Midbrain (tissue), 1 donor: Measurements from ENCODE around the gene PHF21A.
"Not testable (repeated sequence)": the region's sequence is repeated elsewhere in the genome, so short reads cannot be mapped to it uniquely, and the experiment has no call there.

ENCODE experiments used
- DNase-seq: peaks from one replicate; lab custom pipeline; 2025; lab: John Stamatoyannopoulos, UW

PHF21A gene

GRCh38 chr11:46036009-46036408 is 85.2 kb downstream of the PHF21A start:
- no peak for DNase-seq

GRCh38 chr11:46034041-46034440 is 87.2 kb downstream of the PHF21A start:
- DNase-seq: no peak

GRCh38 chr11:46026606-46027293 is 94.5 kb downstream of the PHF21A start:
- no peak for DNase-seq

- no peak for DNase-seq
These were observed 101.1 kb downstream of the PHF21A start for GRCh38 chr11:46020084-46020599.

- DNase-seq: no peak
These were observed 102.6 kb downstream of the PHF21A start for GRCh38 chr11:46018651-46019050.

GRCh38 chr11:46017341-46017740 is 103.9 kb downstream of the PHF21A start:
- DNase-seq: no peak

- DNase-seq: no peak
These were observed 105.3 kb downstream of the PHF21A start for GRCh38 chr11:46015941-46016340.

- not testable (repeated sequence) for DNase-seq
These were observed 107.1 kb downstream of the PHF21A start for GRCh38 chr11:46014168-46014567.

- no peak for DNase-seq
These were observed 109.1 kb downstream of the PHF21A start for GRCh38 chr11:46012185-46012584.

- no peak for DNase-seq
These were observed 111.2 kb downstream of the PHF21A start for GRCh38 chr11:46010100-46010499.

GRCh38 chr11:46009647-46010046 is 111.6 kb downstream of the PHF21A start:
- no peak for DNase-seq

- DNase-seq: peak; percentile 75
These were observed 114.7 kb downstream of the PHF21A start for GRCh38 chr11:46006418-46007070.

GRCh38 chr11:46003572-46003971 is 117.7 kb downstream of the PHF21A start:
- peak; percentile 18 for DNase-seq

GRCh38 chr11:46002189-46002588 is 119.1 kb downstream of the PHF21A start:
- DNase-seq: no peak

GRCh38 chr11:46001448-46001914 is 119.8 kb downstream of the PHF21A start:
- DNase-seq: no peak

- DNase-seq: no peak
These were observed 123.7 kb downstream of the PHF21A start for GRCh38 chr11:45997599-45997998.

- no peak for DNase-seq
These were observed 125.9 kb downstream of the PHF21A start for GRCh38 chr11:45995342-45995734.

GRCh38 chr11:45994371-45995341 is 126.6 kb downstream of the PHF21A start:
- no peak for DNase-seq

GRCh38 chr11:45993531-45994001 is 127.7 kb downstream of the PHF21A start:
- peak; percentile 79 for DNase-seq

- no peak for DNase-seq
These were observed 132.3 kb downstream of the PHF21A start for GRCh38 chr11:45988921-45989320.

- no peak for DNase-seq
These were observed 136.0 kb downstream of the PHF21A start for GRCh38 chr11:45985212-45985611.

GRCh38 chr11:45984192-45984591 is 137.1 kb downstream of the PHF21A start:
- no peak for DNase-seq
